Smooth muscle cell (in vitro differentiated cells): ENCODE data around the gene EFS. TPM values are rescaled to one million over a fixed set of nuclear protein-coding genes. Genes with fewer than 3 reads are reported as not detected.
A peak's percentile ranks its signal among the peaks of the same experiment; 100 is the strongest.

Source experiments
- DNase-seq: peaks from one replicate; lab custom pipeline; 2025; ENCODE audit not compliant: unreplicated experiment; lab: John Stamatoyannopoulos, UW
- H2AFZ ChIP-seq: fragments of 200-600 bp; sonication (generic); 2 replicates; pipeline ENCODE4 v1.6.0; 2016; ENCODE audit warnings: antibody characterized with exemption, low read depth, mild to moderate bottlenecking
- H3F3A ChIP-seq: fragments of 200-600 bp; sonication (generic); 2 replicates; pipeline ENCODE4 v1.6.0; 2017; ENCODE audit warnings: antibody characterized with exemption, low read depth
- H3K27ac ChIP-seq: fragments of 200-600 bp; sonication (generic); 2 replicates; pipeline ENCODE4 v1.5.1; 2016; ENCODE audit warnings: low read depth, mild to moderate bottlenecking
- H3K27me3 ChIP-seq: fragments of 200-600 bp; sonication (generic); 2 replicates; pipeline ENCODE4 v1.6.1; 2016; ENCODE audit warnings: low read depth, mild to moderate bottlenecking
- H3K36me3 ChIP-seq: fragments of 200-600 bp; sonication (generic); 2 replicates; pipeline ENCODE4 v1.5.1; 2016; ENCODE audit warnings: low read depth
- H3K4me1 ChIP-seq: fragments of 200-600 bp; sonication (generic); 2 replicates; pipeline ENCODE4 v1.5.1; 2016; ENCODE audit warnings: low read depth
- H3K4me2 ChIP-seq: fragments of 200-600 bp; sonication (generic); 2 replicates; pipeline ENCODE4 v1.6.0; 2016; ENCODE audit warnings: mild to moderate bottlenecking
- H3K4me3 ChIP-seq: fragments of 200-600 bp; sonication (generic); 2 replicates; pipeline ENCODE4 v1.5.1; 2016; ENCODE audit warnings: mild to moderate bottlenecking
- H3K79me2 ChIP-seq: fragments of 200-600 bp; sonication (generic); 2 replicates; pipeline ENCODE4 v1.6.0; 2016; ENCODE audit warnings: low read depth, mild to moderate bottlenecking
- H3K9ac ChIP-seq: fragments of 200-600 bp; sonication (generic); 2 replicates; pipeline ENCODE4 v1.6.0; 2016; ENCODE audit warnings: low read depth
- H3K9me3 ChIP-seq: fragments of 200-600 bp; sonication (generic); replicated peaks from 2 replicates; pipeline ENCODE4 v1.5.1; 2016; ENCODE audit warnings: low read depth
- H4K20me1 ChIP-seq: fragments of 200-600 bp; sonication (generic); 2 replicates; pipeline ENCODE4 v1.6.0; 2016; ENCODE audit warnings: low read depth
- CTCF ChIP-seq: fragments of 200-600 bp; sonication (generic); IDR thresholded peaks from 2 replicates; pipeline ENCODE4 v1.5.1; 2017; ENCODE audit warnings: borderline replicate concordance, mild to moderate bottlenecking, antibody characterized with exemption; ENCODE audit not compliant: insufficient read depth, poor library complexity, severe bottlenecking
- WGBS: methylation state at CpG from one replicate; pipeline ENCODE4 v1.1.7; 2016; ENCODE audit warnings: low lambda C conversion rate; 5-methylcytosine and 5-hydroxymethylcytosine counted together
- microRNA counts: library from miRNA; unstranded; fragments of <30 nt; microRNA quantifications from one replicate; lab custom pipeline; 2016
- microRNA-seq: library from miRNA; unstranded; fragments of <30 nt; microRNA quantifications from one replicate; pipeline ENCODE4, GENCODE V29; 2016; ENCODE audit warnings: borderline number of aligned reads
- polyA plus RNA-seq: library from polyadenylated mRNA; unstranded; fragments of >200 nt; fragmentation: Nextera tagmentation; extraction: Ambion mirVana; gene quantifications from 2 replicates; pipeline ENCODE4 v1.2.1, GENCODE V29; 2016
- small RNA-seq: library from RNA; depleted of rRNA; stranded (forward); fragments of <200 nt; gene quantifications from one replicate; pipeline ENCODE3, GENCODE V24; 2014
- total RNA-seq: library from RNA; depleted of rRNA; stranded (reverse); fragments of >200 nt; gene quantifications from 2 replicates; pipeline ENCODE4 v1.2.3, GENCODE V29; 2014

EFS gene
- total and polyA plus RNA-seq, 2 experiments from 2014 or later = 23.9 to 41.3 TPM

GRCh38 chr14:23307687-23308644 lies 57.0 kb downstream of the EFS start:
- Histone ChIP-seq H3K27me3 (no peaks in the 10 kb centered on the region), H4K20me1 (peaks cover 46% of the 10 kb centered on the region), H2AFZ (no peak overlapping the region), H3K4me1 (peaks cover 18% of the 10 kb centered on the region), H3K9ac (peak overlapping the region; percentile 92), H3K36me3 (no peaks in the 10 kb centered on the region), H3K9me3 (no peaks in the 10 kb centered on the region), H3K79me2 (peaks cover 56% of the 10 kb centered on the region), H3K4me3 (peak overlapping the region; percentile 98), H3K4me2 (peak overlapping the region; percentile 99), H3F3A (peaks cover 6% of the 10 kb centered on the region), H3K27ac (peak overlapping the region; percentile 77)
- no peak for DNase-seq
- no peak for TF ChIP-seq CTCF
- 93% methylated on average over 22 of the region's 22 CpGs for WGBS

DNA sequence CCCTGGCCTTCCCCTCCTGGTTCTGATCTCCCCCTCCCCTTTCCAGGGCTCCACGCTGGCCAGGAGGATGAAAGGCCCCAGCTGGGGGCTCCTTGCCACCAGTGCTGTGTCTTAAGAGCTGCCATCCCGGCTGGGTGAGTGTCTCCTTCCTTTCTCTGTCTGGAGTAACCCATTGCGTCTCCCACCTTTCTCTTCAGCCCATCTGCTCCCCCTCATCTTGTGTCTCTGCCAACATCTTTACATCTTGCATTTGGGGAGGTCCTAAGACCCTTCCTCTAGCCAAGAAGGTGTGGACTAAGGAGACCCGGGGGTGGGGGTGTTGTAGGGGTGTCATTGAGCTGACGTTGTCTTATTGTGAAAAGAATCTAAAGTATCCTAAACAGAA lies 57.8 kb downstream of the EFS start:
- whole genome bisulfite sequencing = 23% methylated on average over 5 of the region's 5 CpGs
- peaks cover 43% of the 10 kb centered on the region for H4K20me1 ChIP-seq
- H3K4me3 ChIP-seq = peak overlapping the region; percentile 98
- H3K4me1 ChIP-seq = peaks cover 20% of the 10 kb centered on the region
- peaks cover 14% of the 10 kb centered on the region for H3F3A ChIP-seq
- no peaks in the 10 kb centered on the region for H3K36me3 ChIP-seq
- peaks cover 56% of the 10 kb centered on the region for H3K79me2 ChIP-seq
- no peaks in the 10 kb centered on the region for H3K9me3 ChIP-seq
- DNase-seq = no peak
- no peak for TF ChIP-seq CTCF
- peak overlapping the region; percentile 99 for H3K4me2 ChIP-seq
- no peaks in the 10 kb centered on the region for H3K27me3 ChIP-seq
- H3K9ac ChIP-seq = peak overlapping the region; percentile 92
- H2AFZ ChIP-seq = peak overlapping the region; percentile 81
- peak overlapping the region; percentile 77 for H3K27ac ChIP-seq

DNA sequence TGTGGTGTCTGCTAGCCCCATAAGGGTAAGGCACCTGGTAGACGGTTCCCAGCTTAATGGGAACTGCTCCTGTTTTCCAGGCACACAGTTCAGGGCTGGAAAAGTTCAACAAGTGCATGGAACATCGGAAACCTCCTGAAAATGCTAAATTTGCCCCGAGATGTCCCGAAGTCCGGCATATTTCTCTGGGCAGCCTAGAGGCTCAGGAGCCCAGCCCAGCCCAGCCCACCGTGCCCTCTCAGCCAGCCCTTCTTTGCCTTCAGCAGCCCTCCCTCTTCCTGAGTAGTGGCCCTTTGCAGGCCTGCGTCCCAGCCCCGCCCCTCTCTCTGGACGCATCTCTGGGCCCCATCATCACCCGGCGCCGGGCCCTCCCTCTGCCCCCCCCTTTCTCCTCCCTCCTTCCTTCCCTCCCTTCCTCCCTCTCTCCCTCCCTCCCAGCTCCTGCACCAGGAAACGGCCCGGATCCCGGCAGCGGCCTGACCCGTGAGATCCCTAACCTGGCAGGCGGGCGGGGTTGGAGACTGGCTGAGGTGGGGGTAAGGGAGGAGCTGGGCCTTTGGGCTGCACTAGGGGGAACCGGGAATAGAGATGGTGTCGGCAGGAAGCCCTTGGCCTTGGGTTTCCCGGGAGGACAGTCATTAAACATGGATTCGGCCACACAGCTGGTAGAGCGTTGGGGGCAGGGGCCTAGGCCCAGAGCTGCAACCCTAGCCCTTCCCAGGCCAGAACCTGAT lies 58.4 kb downstream of the EFS start, which contains the start of gene BCL2L2:
BCL2L2 (plus strand) TSS at position 422 of the 734 bp plus-strand sequence. CDS start 935 bp downstream, outside the sequence.
- TF ChIP-seq CTCF = no peak
- 3% methylated on average over 12 of the region's 24 CpGs for WGBS
- Histone ChIP-seq H3K4me2 (peak within 1 kb of the TSS; percentile 99), H3K27ac (peak within 1 kb of the TSS; percentile 77), H3K79me2 (peaks cover 51% of the 10 kb centered on the region), H2AFZ (peak within 1 kb of the TSS; percentile 81), H3K4me1 (peaks cover 20% of the 10 kb centered on the region), H3K9me3 (no peaks in the 10 kb centered on the region), H3K36me3 (no peaks in the 10 kb centered on the region), H3K9ac (peak within 1 kb of the TSS; percentile 92), H3K4me3 (peak within 1 kb of the TSS; percentile 98), H4K20me1 (peaks cover 37% of the 10 kb centered on the region), H3K27me3 (no peaks in the 10 kb centered on the region), H3F3A (peaks cover 16% of the 10 kb centered on the region)
- peak; percentile 71 for DNase-seq

MicroRNAs within 50 kb of the gene (microRNA counts, 767-probe panel; counts per million panel counts)
- 183 counts per million for microRNA hsa-miR-208a (lab: Ali Mortazavi, UCI)

Small RNA genes within 50 kb of the gene (microRNA-seq; reads per million reads assigned to microRNA genes)
- gene MIR208A = not detected

Small RNA genes within 50 kb of the gene (small RNA-seq; reads per million reads assigned to genes)
- not detected for gene MIR208A

Other genes starting within 250 kb of the EFS start
- not detected in 2 replicates for gene CEBPE, start 245.9 kb downstream of the EFS start, total RNA-seq
- gene CEBPE, start 245.9 kb downstream of the EFS start, polyA plus RNA-seq = not detected in 2 replicates
- gene SLC7A8, start 181.5 kb downstream of the EFS start, total RNA-seq = 16.4 and 18.9 TPM in 2 replicates
- 26.0 and 29.1 TPM in 2 replicates for gene SLC7A8, start 181.5 kb downstream of the EFS start, polyA plus RNA-seq
- gene RNF212B, start 127.2 kb downstream of the EFS start, total RNA-seq = not detected in 2 replicates
- gene RNF212B, start 127.2 kb downstream of the EFS start, polyA plus RNA-seq = not detected in 2 replicates
- gene HOMEZ, start 79.0 kb downstream of the EFS start, total RNA-seq = 5.0 and 5.4 TPM in 2 replicates
- 4.9 and 5.1 TPM in 2 replicates for gene HOMEZ, start 79.0 kb downstream of the EFS start, polyA plus RNA-seq
- 1.7 and 2.0 TPM in 2 replicates for gene PPP1R3E, start 62.3 kb downstream of the EFS start, total RNA-seq
- 0.71 and 1.5 TPM in 2 replicates for gene PPP1R3E, start 62.3 kb downstream of the EFS start, polyA plus RNA-seq
- gene BCL2L2, start 58.3 kb downstream of the EFS start, total RNA-seq = 11.7 and 13.2 TPM in 2 replicates
- gene BCL2L2, start 58.3 kb downstream of the EFS start, polyA plus RNA-seq = 1.6 and 2.0 TPM in 2 replicates
- 48.3 and 52.3 TPM in 2 replicates for gene PABPN1, start 43.7 kb downstream of the EFS start, total RNA-seq
- gene PABPN1, start 43.7 kb downstream of the EFS start, polyA plus RNA-seq = 139 and 156 TPM in 2 replicates
- 70.3 and 81.0 TPM in 2 replicates for gene SLC22A17, start 12.3 kb downstream of the EFS start, total RNA-seq
- gene SLC22A17, start 12.3 kb downstream of the EFS start, polyA plus RNA-seq = 127 and 134 TPM in 2 replicates
- not detected in 2 replicates for gene IL25, start 7.6 kb upstream of the EFS start, total RNA-seq
- not detected in 2 replicates for gene IL25, start 7.6 kb upstream of the EFS start, polyA plus RNA-seq
- gene CMTM5, start 11.9 kb upstream of the EFS start, total RNA-seq = not detected in 2 replicates
- 0.59 TPM in 1 of 2 replicates, not detected in the other for gene CMTM5, start 11.9 kb upstream of the EFS start, polyA plus RNA-seq
- gene MYH6, start 43.1 kb upstream of the EFS start, total RNA-seq = not detected in 2 replicates
- gene MYH6, start 43.1 kb upstream of the EFS start, polyA plus RNA-seq = 0.23 and 0.53 TPM in 2 replicates
- not detected in 2 replicates for gene MYH7, start 70.5 kb upstream of the EFS start, total RNA-seq
- gene MYH7, start 70.5 kb upstream of the EFS start, polyA plus RNA-seq = 0.02 TPM in 1 of 2 replicates, not detected in the other
- gene NGDN, start 104.5 kb upstream of the EFS start, total RNA-seq = 43.2 and 52.0 TPM in 2 replicates
- 58.0 and 59.6 TPM in 2 replicates for gene NGDN, start 104.5 kb upstream of the EFS start, polyA plus RNA-seq
- 0.13 and 0.27 TPM in 2 replicates for gene ZFHX2, start 186.6 kb upstream of the EFS start, total RNA-seq
- 1.4 and 1.6 TPM in 2 replicates for gene ZFHX2, start 186.6 kb upstream of the EFS start, polyA plus RNA-seq
- gene THTPA, start 191.1 kb upstream of the EFS start, total RNA-seq = 5.7 and 10.2 TPM in 2 replicates
- 6.1 and 7.3 TPM in 2 replicates for gene THTPA, start 191.1 kb upstream of the EFS start, polyA plus RNA-seq
- 45.4 and 59.3 TPM in 2 replicates for gene AP1G2, start 202.6 kb upstream of the EFS start, total RNA-seq
- gene AP1G2, start 202.6 kb upstream of the EFS start, polyA plus RNA-seq = 62.4 and 109 TPM in 2 replicates
- gene JPH4, start 213.6 kb upstream of the EFS start, total RNA-seq = 0.54 and 2.4 TPM in 2 replicates
- not detected in 2 replicates for gene JPH4, start 213.6 kb upstream of the EFS start, polyA plus RNA-seq